Panc1 (cell line): ENCODE results near the gene KCNF1. TPM values are rescaled to one million over a fixed set of nuclear protein-coding genes. Genes with fewer than 3 reads are reported as not detected.

Source experiments
- ATAC-seq: fragments of 200-7000 bp; cut with Tn5 transposase; 2 replicates; pipeline ENCODE4 v1.9.1; 2020; ENCODE audit warnings: mild to moderate bottlenecking, moderate library complexity
- BruUV-seq: library from RNA; stranded (reverse); fragments of 400-500 nt; replicated peaks from 2 replicates; lab custom pipeline; 2021; lab: Mats Ljungman, UMichigan
- CTCF ChIA-PET: fragments of 300-600 bp; sonication (Branson Sonifier 250); formaldehyde crosslinking; loops from one replicate; lab custom pipeline; 2022; ENCODE audit warnings: antibody characterized with exemption; lab: Charles Lee
- POLR2A ChIA-PET: fragments of 300-600 bp; sonication (Branson Sonifier 250); formaldehyde crosslinking; loops from one replicate; lab custom pipeline; 2022; ENCODE audit warnings: antibody characterized with exemption; lab: Charles Lee
- DNase-seq: peaks from one replicate; pipeline ENCODE4 v3.0.0-alpha.2; 2010; ENCODE audit warnings: low read depth, low spot score
- H3K27ac ChIP-seq: 2 replicates; pipeline ENCODE4 v1.5.1; 2011; ENCODE audit warnings: mild to moderate bottlenecking, low read length, inconsistent platforms
- H3K27me3 ChIP-seq: fragments of 200-500 bp; sonication (Bioruptor generic); 2 replicates; pipeline ENCODE4 v1.6.0; 2014; ENCODE audit warnings: low read length, inconsistent platforms; ENCODE audit not compliant: control insufficient read depth, insufficient read depth
- H3K36me3 ChIP-seq: fragments of 200-500 bp; sonication (Bioruptor generic); 2 replicates; pipeline ENCODE4 v1.5.1; 2014; ENCODE audit warnings: inconsistent platforms, mild to moderate bottlenecking, low read length, moderate library complexity; ENCODE audit not compliant: control insufficient read depth, insufficient read depth
- H3K4me1 ChIP-seq: 2 replicates; pipeline ENCODE4 v1.5.1; 2011; ENCODE audit warnings: inconsistent platforms, mild to moderate bottlenecking, low read length, moderate library complexity; ENCODE audit not compliant: control insufficient read depth, insufficient read depth
- H3K4me3 ChIP-seq, 2 experiments: 2 replicates each; pipeline ENCODE4 v1.5.1; 2011 to 2012; ENCODE audit warnings: low read depth in 2 of 2, low read length in 2 of 2, mild to moderate bottlenecking in 2 of 2, inconsistent platforms in 1 of 2, moderate library complexity in 1 of 2
- H3K9me3 ChIP-seq: fragments of 200-500 bp; sonication (Bioruptor generic); 2 replicates; pipeline ENCODE4 v1.5.1; 2014; ENCODE audit warnings: low read depth, mild to moderate bottlenecking, inconsistent platforms, low read length, moderate library complexity; ENCODE audit not compliant: control insufficient read depth, insufficient read depth
- CTCF ChIP-seq: fragments of 450-650 bp; IDR thresholded peaks from 2 replicates; pipeline ENCODE4 v1.5.1; 2017; ENCODE audit warnings: mild to moderate bottlenecking
- POLR2AphosphoS5 ChIP-seq: IDR thresholded peaks from 2 replicates; pipeline ENCODE4 v1.6.1; 2012; ENCODE audit warnings: mild to moderate bottlenecking, low read depth, low read length, moderate library complexity
- REST ChIP-seq, 2 experiments: IDR thresholded peaks; 2 replicates each; pipeline ENCODE4 v1.6.1; 2011 to 2012; ENCODE audit warnings: low read depth in 2 of 2, control low read depth in 1 of 2, low read length in 1 of 2, mild to moderate bottlenecking in 1 of 2, moderate library complexity in 1 of 2; ENCODE audit not compliant: insufficient read depth in 1 of 2
- SIN3A ChIP-seq: IDR thresholded peaks from 2 replicates; pipeline ENCODE4 v1.6.1; 2012; ENCODE audit warnings: low read depth, mild to moderate bottlenecking, low read length, moderate library complexity, borderline replicate concordance; ENCODE audit not compliant: insufficient read depth
- TCF7L2 ChIP-seq: IDR thresholded peaks from 2 replicates; pipeline ENCODE4 v1.6.1; 2011; ENCODE audit warnings: mild to moderate bottlenecking, low read depth, low read length, inconsistent platforms
- in situ Hi-C: cut with HindIII; loops from 2 replicates; pipeline ENCODE4 v1.10.0; 2016; ENCODE audit warnings: low sequenced_read_pairs, low pct_unique_long_range_greater_than_20kb
- intact Hi-C: fragments of 100-400 bp; cut with micrococcal nuclease; formaldehyde crosslinking; loops from one replicate; pipeline ENCODE4 v1.10.0; 2022; ENCODE audit not compliant: unreplicated experiment
- total RNA-seq: library from RNA; stranded (reverse); gene quantifications from one replicate; pipeline ENCODE4 v1.2.1, GENCODE V29; 2021; ENCODE audit not compliant: unreplicated experiment

KCNF1 gene
- total RNA-seq, 1 experiment from 2014 or later: 0.39 TPM

- ATAC-seq: no peak
- in situ Hi-C loops (no loop called here), intact Hi-C loops (no loop called here)
- POLR2A ChIA-PET: no interaction called here
- Histone ChIP-seq H3K4me1 (no peaks in the 10 kb centered on the region), H3K9me3 (no peaks in the 10 kb centered on the region), H3K27me3 (peaks cover 13% of the 10 kb centered on the region), H3K36me3 (no peaks in the 10 kb centered on the region), H3K4me3 (no peak overlapping the region), H3K27ac (no peak overlapping the region)
- TF ChIP-seq CTCF (no peak), TCF7L2 (no peak), REST (IDR thresholded peaks at IDR 0.05; ENCODE audit: insufficient read depth in 1 of 2, low read depth in 2 of 2, low read length in 1 of 2) (no peak), SIN3A (no peak), POLR2AphosphoS5 (no peak)
- no TSS peak for BruUV-seq
- CTCF ChIA-PET: no interaction called here
- no peak for DNase-seq
Measured at GRCh38 chr2:10894264-10894935, 17.3 kb upstream of the KCNF1 start.

GRCh38 chr2:10895231-10895630 lies 16.5 kb upstream of the KCNF1 start:
- Histone ChIP-seq H3K36me3 (no peaks in the 10 kb centered on the region), H3K4me3 (no peak overlapping the region), H3K9me3 (no peaks in the 10 kb centered on the region), H3K27me3 (peaks cover 13% of the 10 kb centered on the region), H3K27ac (no peak overlapping the region), H3K4me1 (no peaks in the 10 kb centered on the region)
- intact Hi-C loops: no loop called here
- CTCF ChIA-PET: no interaction called here
- in situ Hi-C loops: no loop called here
- POLR2A ChIA-PET: no interaction called here
- TF ChIP-seq CTCF (no peak), TCF7L2 (no peak), REST (IDR thresholded peaks at IDR 0.05; ENCODE audit: insufficient read depth in 1 of 2, low read depth in 2 of 2, low read length in 1 of 2) (no peak), POLR2AphosphoS5 (no peak), SIN3A (no peak)
- no peak for ATAC-seq
- DNase-seq: no peak
- no TSS peak for BruUV-seq
